Measurements from ENCODE around the gene DSG2.
"Not testable (repeated sequence)": the region's sequence is repeated elsewhere in the genome, so short reads cannot be mapped to it uniquely, and the experiment has no call there.

DSG2 gene

GRCh38 chr18:31500051-31500688, 2.2 kb downstream of the DSG2 start:
- DNase-seq (ENCODE audit: low spot score) = no peak

GRCh38 chr18:31503011-31503410, 5.0 kb downstream of the DSG2 start:
- DNase-seq (ENCODE audit: low spot score) = no peak

- no peak for DNase-seq (ENCODE audit: low spot score)
Measured at GRCh38 chr18:31504455-31505147, 6.6 kb downstream of the DSG2 start.

GRCh38 chr18:31505156-31505555, 7.2 kb downstream of the DSG2 start:
- no peak for DNase-seq (ENCODE audit: low spot score)

- no peak for DNase-seq (ENCODE audit: low spot score)
Measured at GRCh38 chr18:31506024-31506742, 8.2 kb downstream of the DSG2 start.

- not testable (repeated sequence) for DNase-seq (ENCODE audit: low spot score)
Measured at GRCh38 chr18:31507124-31507523, 9.1 kb downstream of the DSG2 start.

- no peak for DNase-seq (ENCODE audit: low spot score)
Measured at GRCh38 chr18:31508781-31509180, 10.8 kb downstream of the DSG2 start.

- no peak for DNase-seq (ENCODE audit: low spot score)
Measured at GRCh38 chr18:31509571-31509970, 11.6 kb downstream of the DSG2 start.

- no peak for DNase-seq (ENCODE audit: low spot score)
Measured at GRCh38 chr18:31510319-31510718, 12.3 kb downstream of the DSG2 start.

GRCh38 chr18:31511098-31511497, 13.1 kb downstream of the DSG2 start:
- no peak for DNase-seq (ENCODE audit: low spot score)

- no peak for DNase-seq (ENCODE audit: low spot score)
Measured at GRCh38 chr18:31512203-31512764, 14.3 kb downstream of the DSG2 start.

GRCh38 chr18:31513189-31513935, 15.4 kb downstream of the DSG2 start:
- no peak for DNase-seq (ENCODE audit: low spot score)

GRCh38 chr18:31516437-31516836, 18.5 kb downstream of the DSG2 start:
- no peak for DNase-seq (ENCODE audit: low spot score)

GRCh38 chr18:31526374-31526773, 28.4 kb downstream of the DSG2 start:
- no peak for DNase-seq (ENCODE audit: low spot score)

GRCh38 chr18:31533236-31533635, 35.3 kb downstream of the DSG2 start:
- DNase-seq (ENCODE audit: low spot score) = no peak

GRCh38 chr18:31538837-31539236, 40.9 kb downstream of the DSG2 start:
- no peak for DNase-seq (ENCODE audit: low spot score)

- no peak for DNase-seq (ENCODE audit: low spot score)
Measured at GRCh38 chr18:31546476-31546875, 48.5 kb downstream of the DSG2 start.

- DNase-seq (ENCODE audit: low spot score) = no peak
Measured at GRCh38 chr18:31548853-31549252, 50.9 kb downstream of the DSG2 start.

- no peak for DNase-seq (ENCODE audit: low spot score)
Measured at GRCh38 chr18:31549416-31549815, 51.4 kb downstream of the DSG2 start.

- no peak for DNase-seq (ENCODE audit: low spot score)
Measured at GRCh38 chr18:31551883-31552282, 53.9 kb downstream of the DSG2 start.

- DNase-seq (ENCODE audit: low spot score) = no peak
Measured at GRCh38 chr18:31553800-31554199, 55.8 kb downstream of the DSG2 start.

- DNase-seq (ENCODE audit: low spot score) = no peak
Measured at GRCh38 chr18:31554776-31555175, 56.8 kb downstream of the DSG2 start.

Data from D341Med (cell line).